ENCODE measurements around the gene PCSK6.

DNA sequence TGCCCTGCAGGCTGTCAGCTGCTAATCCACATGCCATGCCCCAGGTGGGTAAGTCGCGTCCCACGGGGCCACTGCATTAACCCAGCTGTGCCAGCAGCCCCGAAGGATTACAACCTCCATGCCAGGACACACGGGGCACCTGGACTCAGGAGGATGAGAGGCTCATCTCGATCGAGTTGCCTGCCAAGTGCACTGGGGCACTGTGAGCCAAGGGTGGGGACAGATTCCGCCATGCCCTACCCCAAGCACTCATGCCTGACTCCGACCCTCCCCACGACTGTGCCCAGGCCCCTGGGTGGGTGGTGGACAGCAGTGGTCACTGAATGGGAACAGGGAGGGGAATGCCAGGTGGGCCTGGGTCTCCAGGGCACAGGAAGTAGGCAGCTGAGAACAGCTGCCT is 173.8 kb downstream of the PCSK6 start:
- TF ChIP-seq POLR2A (IDR thresholded peaks at IDR 0.05): no peak
- TF ChIP-seq CTCF (IDR thresholded peaks at IDR 0.05): no peak
- no peak for TF ChIP-seq EP300 (IDR thresholded peaks at IDR 0.05)
